ENCODE data around the gene PCYOX1L.

Gene PCYOX1L

DNA sequence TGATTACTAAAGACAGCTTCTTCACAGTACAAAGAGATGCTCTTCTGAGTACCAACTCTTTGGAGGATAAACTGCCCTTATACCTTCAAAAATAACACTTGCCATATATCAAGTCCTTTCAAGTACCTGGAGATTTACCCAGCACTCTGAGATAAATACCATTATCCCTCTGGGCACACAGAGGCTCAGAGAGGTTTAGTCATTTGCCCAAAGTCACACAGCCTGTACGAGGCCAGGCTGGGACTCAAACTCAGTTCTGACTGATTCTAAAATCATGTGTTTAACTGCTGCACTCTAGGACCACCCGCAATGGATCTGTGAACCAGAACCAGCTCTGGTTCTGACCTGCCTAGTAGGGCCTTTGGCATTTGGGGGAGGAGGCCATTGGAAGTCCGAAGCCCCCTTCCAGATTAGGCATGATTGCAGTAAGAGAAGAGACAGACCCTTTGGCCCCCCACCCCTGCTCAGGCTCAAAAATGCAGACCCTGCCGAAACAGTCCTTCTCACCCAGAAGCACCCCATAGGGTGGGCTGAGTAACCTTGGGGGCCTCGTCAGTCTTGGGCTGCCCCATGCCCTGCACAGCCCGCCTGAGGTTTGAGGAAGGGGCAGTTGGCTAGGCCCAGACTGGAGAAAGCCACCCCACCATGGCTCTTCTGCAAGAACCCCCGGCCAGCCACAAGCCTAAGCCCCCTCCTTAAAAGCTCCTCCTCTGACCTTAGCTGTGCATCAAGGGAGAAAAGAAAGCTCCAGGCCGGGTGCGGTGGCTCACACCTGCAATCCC lies 54.1 kb downstream of the PCYOX1L start:
- Histone ChIP-seq H3K9me2 (replicated peaks; ENCODE audit: low read depth, low read length) (no peaks in the 10 kb centered on the region), H3F3A (ENCODE audit: low read depth) (no peaks in the 10 kb centered on the region), H4K20me1 (ENCODE audit: insufficient read depth, low read length, poor library complexity, severe bottlenecking) (no peaks in the 10 kb centered on the region), H3K79me2 (ENCODE audit: insufficient read depth, low read length) (no peaks in the 10 kb centered on the region), H3K4me3 (ENCODE audit: low read length, poor library complexity, severe bottlenecking) (no peak overlapping the region), H3K36me3 (ENCODE audit: insufficient read depth, low read length) (no peaks in the 10 kb centered on the region), H2AFZ (ENCODE audit: low read length) (no peak overlapping the region), H3K27me3 (ENCODE audit: insufficient read depth, low read length, poor library complexity, severe bottlenecking) (no peaks in the 10 kb centered on the region), H3K9me3 (ENCODE audit: insufficient read depth, low read depth, low read length) (no peaks in the 10 kb centered on the region), H3K9ac (ENCODE audit: low read depth, low read length, poor library complexity, severe bottlenecking) (no peak overlapping the region), H3K4me1 (ENCODE audit: insufficient read depth, low read length, poor library complexity, severe bottlenecking) (no peaks in the 10 kb centered on the region), H3K4me2 (ENCODE audit: low read depth, low read length, poor library complexity, severe bottlenecking) (no peak overlapping the region)
- TF ChIP-seq EZH2phosphoT487 (IDR thresholded peaks at IDR 0.05; ENCODE audit: borderline replicate concordance) = no peak
- no peak for TF ChIP-seq CTCF (conservative IDR thresholded peaks at IDR 0.05; ENCODE audit: low read length)

GRCh38 chr5:149412783-149413476 lies 55.1 kb downstream of the PCYOX1L start:
- Histone ChIP-seq H3K36me3 (ENCODE audit: insufficient read depth, low read length) (no peaks in the 10 kb centered on the region), H4K20me1 (ENCODE audit: insufficient read depth, low read length, poor library complexity, severe bottlenecking) (no peaks in the 10 kb centered on the region), H3F3A (ENCODE audit: low read depth) (no peaks in the 10 kb centered on the region), H3K4me1 (ENCODE audit: insufficient read depth, low read length, poor library complexity, severe bottlenecking) (no peaks in the 10 kb centered on the region), H3K9me2 (replicated peaks; ENCODE audit: low read depth, low read length) (no peaks in the 10 kb centered on the region), H2AFZ (ENCODE audit: low read length) (no peak overlapping the region), H3K4me3 (ENCODE audit: low read length, poor library complexity, severe bottlenecking) (no peak overlapping the region), H3K4me2 (ENCODE audit: low read depth, low read length, poor library complexity, severe bottlenecking) (no peak overlapping the region), H3K27me3 (ENCODE audit: insufficient read depth, low read length, poor library complexity, severe bottlenecking) (no peaks in the 10 kb centered on the region), H3K9me3 (ENCODE audit: insufficient read depth, low read depth, low read length) (no peaks in the 10 kb centered on the region), H3K79me2 (ENCODE audit: insufficient read depth, low read length) (no peaks in the 10 kb centered on the region), H3K9ac (ENCODE audit: low read depth, low read length, poor library complexity, severe bottlenecking) (no peak overlapping the region)
- TF ChIP-seq CTCF (conservative IDR thresholded peaks at IDR 0.05; ENCODE audit: low read length) = no peak
- no peak for TF ChIP-seq EZH2phosphoT487 (IDR thresholded peaks at IDR 0.05; ENCODE audit: borderline replicate concordance)

DNA sequence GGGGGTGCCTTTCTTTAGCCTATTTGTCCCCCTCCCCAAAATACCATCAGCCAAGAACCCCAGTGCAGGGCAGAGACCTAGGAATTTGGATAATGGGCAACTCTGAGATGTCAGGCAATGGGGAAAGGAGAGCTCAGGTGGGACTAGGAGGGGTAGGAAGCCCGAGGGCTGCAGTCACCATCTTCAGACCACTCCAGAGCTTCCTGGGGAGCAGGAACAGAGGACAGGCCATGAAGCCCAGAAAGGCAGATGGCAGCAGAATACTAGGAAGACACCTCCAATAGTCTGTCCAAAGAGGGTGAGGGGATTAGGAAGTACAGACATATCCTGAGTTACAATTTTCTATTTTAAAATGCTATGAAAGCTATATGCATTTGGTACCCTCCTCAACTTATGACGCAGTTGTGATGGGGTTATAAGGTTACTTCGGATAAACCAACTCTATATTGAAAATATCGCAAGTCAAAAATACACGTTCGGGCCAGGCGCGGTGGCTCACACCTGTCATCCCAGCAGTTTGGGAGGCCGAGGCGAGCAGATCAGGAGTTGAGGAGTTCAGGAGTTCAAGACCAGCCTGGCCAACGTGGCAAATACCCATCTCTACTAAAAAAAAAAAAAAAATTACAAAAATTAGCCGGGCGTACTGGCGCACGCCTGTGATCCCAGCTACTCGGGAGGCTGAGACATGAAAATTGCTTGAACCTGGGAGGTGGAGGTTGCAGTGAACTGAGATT lies 55.8 kb downstream of the PCYOX1L start:
- no peaks in the 10 kb centered on the region for H3K27me3 ChIP-seq (ENCODE audit: insufficient read depth, low read length, poor library complexity, severe bottlenecking)
- H4K20me1 ChIP-seq (ENCODE audit: insufficient read depth, low read length, poor library complexity, severe bottlenecking) = no peaks in the 10 kb centered on the region
- no peaks in the 10 kb centered on the region for H3K36me3 ChIP-seq (ENCODE audit: insufficient read depth, low read length)
- H3K4me2 ChIP-seq (ENCODE audit: low read depth, low read length, poor library complexity, severe bottlenecking) = no peak overlapping the region
- H3K4me1 ChIP-seq (ENCODE audit: insufficient read depth, low read length, poor library complexity, severe bottlenecking) = no peaks in the 10 kb centered on the region
- H3K79me2 ChIP-seq (ENCODE audit: insufficient read depth, low read length) = no peaks in the 10 kb centered on the region
- no peaks in the 10 kb centered on the region for H3K9me3 ChIP-seq (ENCODE audit: insufficient read depth, low read depth, low read length)
- H3K9me2 ChIP-seq (replicated peaks; ENCODE audit: low read depth, low read length) = no peaks in the 10 kb centered on the region
- H3F3A ChIP-seq (ENCODE audit: low read depth) = no peaks in the 10 kb centered on the region
- TF ChIP-seq EZH2phosphoT487 (IDR thresholded peaks at IDR 0.05; ENCODE audit: borderline replicate concordance) (no peak), CTCF (conservative IDR thresholded peaks at IDR 0.05; ENCODE audit: low read length) (no peak)
- H2AFZ ChIP-seq (ENCODE audit: low read length) = no peak overlapping the region
- no peak overlapping the region for H3K4me3 ChIP-seq (ENCODE audit: low read length, poor library complexity, severe bottlenecking)
- H3K9ac ChIP-seq (ENCODE audit: low read depth, low read length, poor library complexity, severe bottlenecking) = no peak overlapping the region

All from Loucy (cell line).